Fibroblast of skin of right quadriceps (primary cell): ENCODE results near the gene GPR65.
"Not testable (repeated sequence)": the region's sequence is repeated elsewhere in the genome, so short reads cannot be mapped to it uniquely, and the experiment has no call there.

Source experiments
- DNase-seq: peaks from one replicate; pipeline ENCODE4 v3.0.0-alpha.2; 2013

The GPR65 gene

DNA sequence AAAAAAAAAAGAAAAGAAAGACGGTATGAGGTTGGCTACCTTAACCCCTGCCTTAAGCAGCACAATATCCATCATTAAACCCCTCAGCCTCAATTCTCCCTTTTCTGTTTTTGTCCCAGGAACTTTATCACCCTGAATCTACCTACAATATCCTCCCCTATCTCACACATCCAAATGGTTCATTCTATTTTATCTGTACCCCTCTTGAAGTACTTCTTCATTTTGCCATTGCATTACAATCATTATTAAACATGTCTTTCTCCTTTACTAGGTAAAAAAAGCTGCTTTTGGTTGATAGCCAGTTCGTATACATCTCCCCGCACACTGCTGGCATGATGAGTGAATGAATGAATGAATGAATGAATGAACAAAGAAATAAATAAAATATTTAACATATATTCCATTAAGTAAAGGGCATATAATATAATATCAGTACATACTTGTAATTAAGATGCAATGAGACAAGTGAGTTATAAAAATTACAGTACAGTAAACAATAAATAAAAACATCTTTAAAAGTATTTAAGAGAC, 364 bp upstream of the GPR65 start:
- no peak for DNase-seq

GRCh38 chr14:88005978-88006851, 1.3 kb downstream of the GPR65 start:
- peak; percentile 55 for DNase-seq

GRCh38 chr14:88007608-88008007, 2.7 kb downstream of the GPR65 start:
- no peak for DNase-seq

DNA sequence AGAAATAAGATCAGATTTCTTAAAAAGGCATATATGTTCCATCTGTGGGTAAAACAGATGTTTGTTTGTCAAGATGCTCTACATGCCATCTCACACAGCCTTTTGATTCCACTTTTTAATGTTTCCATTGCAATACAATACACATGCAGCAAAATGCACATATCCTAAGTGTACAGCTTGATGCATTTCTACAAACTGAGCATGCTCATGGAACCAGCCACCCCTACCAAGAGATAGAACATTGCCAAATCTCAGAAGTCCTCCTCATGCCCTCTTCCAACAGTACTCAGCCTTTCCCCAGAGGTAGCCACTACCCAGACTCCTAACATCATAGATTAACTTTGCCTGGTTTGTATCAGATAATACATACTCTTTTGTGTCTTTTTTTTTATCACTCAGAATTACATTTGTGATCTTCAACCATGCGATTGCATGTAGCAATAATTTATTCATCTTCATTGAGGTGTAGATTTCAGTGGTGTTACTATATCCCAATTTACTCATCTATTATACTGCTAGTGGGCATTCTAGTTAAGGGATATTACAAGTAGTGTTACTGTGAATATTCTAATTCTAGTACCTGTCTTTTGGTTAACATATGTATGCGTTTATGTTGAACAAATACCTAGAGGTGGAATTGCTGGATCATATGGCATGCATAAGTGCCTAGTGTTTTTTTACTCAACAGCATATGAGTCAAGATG, 3.3 kb downstream of the GPR65 start:
- DNase-seq: no peak

- no peak for DNase-seq
Observed at GRCh38 chr14:88009486-88009885, 4.6 kb downstream of the GPR65 start.

- no peak for DNase-seq
Observed at GRCh38 chr14:88010331-88010730, 5.4 kb downstream of the GPR65 start.

DNA sequence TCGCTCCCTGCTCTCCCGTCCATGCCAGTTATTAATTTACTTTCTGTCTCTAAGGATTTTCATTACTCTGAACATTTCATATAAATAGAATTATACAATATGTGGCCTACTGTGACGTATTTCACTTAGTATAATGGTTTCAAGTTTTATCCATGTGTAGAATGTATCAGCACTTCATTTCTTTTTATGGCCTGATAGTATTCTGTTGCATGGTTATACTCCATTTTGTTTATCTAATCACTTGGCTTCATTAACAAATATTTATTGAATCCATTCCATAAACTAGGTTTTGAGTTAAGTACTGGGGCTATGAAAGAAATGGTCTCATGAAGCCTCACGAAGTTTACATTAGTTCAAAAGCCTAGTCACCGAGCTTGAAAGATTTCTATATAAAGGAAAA, 7.6 kb downstream of the GPR65 start:
- DNase-seq: no peak

DNA sequence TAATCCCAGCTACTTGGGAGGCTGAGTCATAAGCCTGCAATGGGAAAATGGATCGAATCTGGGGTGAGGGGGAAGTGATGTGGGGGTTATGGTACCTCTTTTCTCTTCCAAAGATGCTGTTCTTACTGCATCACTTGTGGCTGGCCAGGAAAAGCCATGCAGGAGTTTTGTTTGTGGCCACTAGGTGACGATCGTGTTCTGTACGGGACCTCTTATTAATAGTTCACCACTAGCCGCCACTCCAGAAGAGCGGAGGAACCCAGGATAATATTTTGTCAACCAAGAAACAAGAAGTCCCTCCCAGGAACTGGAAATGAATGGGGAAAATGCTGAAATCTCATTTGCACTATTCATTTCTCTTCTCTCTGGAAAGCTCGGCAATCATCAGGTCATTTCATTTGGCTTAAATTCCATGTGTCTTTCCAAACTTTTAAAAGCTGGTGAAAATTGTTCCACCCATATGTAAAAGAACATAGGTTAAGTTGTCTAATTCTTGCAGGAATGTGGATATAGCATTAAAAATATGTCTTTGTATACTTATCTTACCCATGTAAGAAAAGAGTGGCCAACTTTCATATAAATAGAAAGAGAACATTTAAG, 8.9 kb downstream of the GPR65 start:
- peak; percentile 59 for DNase-seq

DNA sequence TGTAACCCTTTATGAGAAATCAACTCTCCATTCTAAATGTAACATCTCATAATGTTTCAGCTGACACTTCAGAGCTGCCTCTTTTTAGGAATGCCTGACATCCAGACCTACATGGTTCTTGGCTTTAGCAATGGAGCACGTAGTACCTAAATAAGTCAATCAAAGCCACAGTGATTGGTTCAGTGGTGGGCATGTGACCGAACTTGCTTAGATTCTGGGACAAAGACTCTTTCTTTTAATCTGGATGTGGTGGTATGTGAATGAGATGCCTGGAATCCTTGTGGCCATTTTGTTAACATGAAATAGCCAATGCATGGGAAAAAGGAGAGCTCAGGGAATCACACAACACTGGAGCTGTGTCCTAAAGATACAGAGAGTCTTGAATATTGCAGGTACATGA, 11.8 kb downstream of the GPR65 start:
- DNase-seq: no peak

DNA sequence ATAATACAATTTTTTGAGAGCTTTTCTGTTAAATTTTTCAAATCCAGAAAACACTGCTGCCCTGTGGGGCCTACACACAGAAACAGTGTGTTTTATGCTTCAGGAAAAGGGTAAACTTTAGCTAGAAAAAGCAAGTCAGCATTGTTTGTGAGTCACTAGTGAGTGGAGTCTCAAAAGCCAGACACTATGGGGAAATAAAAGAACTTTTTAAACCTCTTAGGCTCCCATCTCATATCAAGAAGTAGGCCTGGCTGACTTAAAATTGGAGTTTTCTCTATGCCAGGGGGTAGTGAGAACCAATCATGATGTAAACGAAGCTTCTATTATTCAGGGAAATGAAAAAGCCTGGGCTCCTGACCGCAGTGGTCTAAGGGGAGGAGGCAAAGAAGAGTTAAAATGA, 12.6 kb downstream of the GPR65 start:
- DNase-seq: no peak

- DNase-seq: no peak
Observed at GRCh38 chr14:88023658-88024187, 18.8 kb downstream of the GPR65 start.

DNA sequence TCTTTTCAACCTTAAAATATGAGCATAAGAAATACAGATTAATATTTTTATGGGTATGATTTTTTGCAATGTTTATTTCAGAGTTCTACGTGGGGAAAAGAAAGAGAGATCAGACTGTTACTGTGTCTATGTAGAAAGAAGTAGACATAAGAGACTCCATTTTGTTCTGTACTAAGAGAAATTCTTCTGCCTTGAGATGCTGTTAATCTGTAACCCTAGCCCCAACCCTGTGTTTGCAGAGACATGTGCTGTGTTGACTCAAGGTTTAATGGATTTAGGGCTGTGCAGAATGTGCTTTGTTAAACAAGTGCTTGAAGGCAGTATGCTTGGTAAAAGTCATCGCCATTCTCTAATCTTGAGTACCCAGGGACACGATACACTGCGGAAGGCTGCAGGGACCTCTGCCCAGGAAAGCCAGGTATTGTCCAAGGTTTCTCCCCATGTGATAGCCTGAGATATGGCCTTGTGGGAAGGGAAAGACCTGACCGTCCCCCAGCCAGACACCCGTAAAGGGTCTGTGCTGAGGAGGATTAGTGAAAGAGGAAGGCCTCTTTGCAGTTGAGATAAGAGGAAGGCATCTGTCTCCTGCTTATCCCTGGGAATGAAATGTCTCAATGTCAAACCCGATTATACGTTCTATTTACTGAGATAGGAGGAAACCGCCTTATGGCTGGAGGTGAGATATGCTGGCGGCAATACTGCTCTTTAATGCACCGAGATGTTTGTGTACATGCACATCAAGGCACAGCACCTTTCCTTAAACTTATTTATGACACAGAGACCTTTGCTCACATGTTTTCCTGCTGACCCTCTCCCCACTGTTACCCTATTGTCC, 19.5 kb downstream of the GPR65 start:
- DNase-seq: not testable (repeated sequence)

GRCh38 chr14:88025313-88025712, 20.4 kb downstream of the GPR65 start:
- DNase-seq: no peak

- DNase-seq: no peak
Observed at GRCh38 chr14:88026890-88027289, 22.0 kb downstream of the GPR65 start.

DNA sequence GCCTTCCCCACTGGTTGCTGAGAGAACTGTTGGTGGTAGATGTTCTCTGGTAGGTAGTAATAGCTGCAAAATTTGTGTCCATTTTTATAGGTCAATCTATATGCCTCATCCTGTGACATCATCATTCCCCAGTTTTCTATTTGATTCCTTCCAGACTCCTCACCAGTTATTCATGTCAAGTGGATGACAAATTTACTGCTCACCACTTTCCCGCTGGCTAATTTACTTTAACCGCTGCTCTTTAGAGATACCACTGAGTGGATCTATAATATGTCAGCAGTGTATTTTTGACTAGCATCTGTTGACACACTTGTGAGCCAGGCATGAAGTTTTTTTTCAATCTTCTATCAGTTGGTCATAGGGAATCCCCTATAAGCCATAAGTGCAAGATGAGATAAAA, 24.6 kb downstream of the GPR65 start:
- DNase-seq: no peak

- DNase-seq: no peak
Observed at GRCh38 chr14:88030079-88030478, 25.1 kb downstream of the GPR65 start.

GRCh38 chr14:88030892-88031291, 26.0 kb downstream of the GPR65 start:
- no peak for DNase-seq

GRCh38 chr14:88032373-88032772, 27.4 kb downstream of the GPR65 start:
- DNase-seq: no peak

GRCh38 chr14:88034076-88034475, 29.1 kb downstream of the GPR65 start:
- no peak for DNase-seq

DNA sequence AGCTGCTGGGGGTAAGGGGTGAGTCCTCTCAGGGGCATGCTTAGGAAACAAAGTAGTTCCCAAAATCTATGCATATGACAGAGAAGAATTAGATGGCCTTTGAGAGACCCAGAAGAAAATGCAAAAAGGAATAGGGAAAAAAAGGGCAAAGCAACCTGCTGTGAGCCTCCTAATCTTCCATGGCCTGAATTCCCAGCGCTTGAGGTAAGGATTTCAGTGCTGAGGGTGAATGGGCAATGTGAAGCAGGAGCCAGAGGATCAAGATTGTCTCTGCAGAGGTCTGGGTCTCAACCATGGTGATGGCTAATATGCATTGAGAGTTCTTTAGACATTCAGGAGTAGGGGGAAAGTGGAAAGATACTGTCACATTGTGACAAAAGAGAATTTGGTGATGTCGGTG, 31.5 kb downstream of the GPR65 start:
- no peak for DNase-seq

DNA sequence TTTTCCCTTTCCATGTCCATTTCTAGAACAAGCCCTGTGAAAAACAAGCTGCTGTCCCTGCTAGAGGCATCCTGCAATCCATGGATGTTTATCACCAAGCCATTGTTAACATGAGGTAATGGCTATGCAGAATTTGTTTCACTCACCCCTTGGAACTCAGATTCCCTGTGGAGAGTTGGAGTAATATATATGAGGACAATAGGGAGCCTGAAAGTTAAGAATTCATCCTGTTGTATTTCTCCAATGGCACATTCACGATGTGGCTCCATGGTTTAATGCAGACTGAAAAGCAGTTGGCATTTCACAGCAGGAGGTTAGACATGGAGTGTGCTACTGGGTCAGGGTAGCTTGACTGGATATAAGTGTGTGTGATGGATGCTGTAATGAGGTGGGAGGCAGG, 32.4 kb downstream of the GPR65 start:
- no peak for DNase-seq

DNA sequence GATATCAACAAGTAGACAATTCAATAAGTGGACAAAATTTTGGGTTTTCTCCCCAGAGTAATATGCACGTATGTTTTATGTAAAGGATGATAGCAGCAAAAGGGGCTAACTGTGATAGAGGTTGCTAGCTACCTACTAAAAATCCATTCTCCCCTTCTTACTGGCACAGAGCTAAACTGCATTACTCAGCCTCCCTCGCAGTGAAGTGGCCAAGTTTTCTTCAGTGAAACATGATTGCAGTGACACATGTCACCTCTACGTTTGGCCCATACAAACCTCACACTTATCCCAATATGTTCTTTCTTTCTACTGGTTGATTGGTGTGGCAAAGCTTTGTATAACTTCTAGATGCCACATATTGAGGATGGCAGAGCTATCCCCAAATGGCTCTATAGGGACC, 34.3 kb downstream of the GPR65 start:
- no peak for DNase-seq

DNA sequence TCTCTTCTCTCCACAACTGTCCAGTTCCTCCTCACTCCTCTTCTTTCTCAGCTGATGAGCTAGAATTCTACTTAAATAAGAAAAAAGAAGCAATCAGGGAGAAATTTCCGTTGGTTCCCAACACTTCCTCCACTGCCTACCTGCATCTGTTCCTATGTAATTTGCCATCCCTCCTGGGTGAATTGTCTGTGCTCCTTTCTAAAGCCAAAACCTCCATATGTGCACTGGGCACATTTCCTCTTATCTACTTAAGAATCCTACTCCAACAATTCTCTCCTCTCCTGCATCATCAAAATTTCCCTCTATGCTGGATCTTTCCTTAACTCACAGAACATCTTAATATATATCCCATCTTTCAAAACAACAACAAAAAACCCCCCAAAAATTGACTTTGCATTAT, 35.2 kb downstream of the GPR65 start:
- DNase-seq: no peak
